H9 (cell line): Measurements from ENCODE around the gene KCNIP4. TPM values are rescaled to one million over a fixed set of nuclear protein-coding genes. Genes with fewer than 3 reads are reported as not detected.

ENCODE experiments used
- DNase-seq: peaks from one replicate; pipeline ENCODE4 v3.0.0-alpha.2; 2017
- H2AFZ ChIP-seq: one replicate; pipeline ENCODE4 v1.6.1; 2013; ENCODE audit warnings: mild to moderate bottlenecking, low read length, control low read depth, moderate library complexity
- H2AK5ac ChIP-seq: 2 replicates; pipeline ENCODE4 v1.6.1; 2013; ENCODE audit warnings: low read length, control low read depth, mixed read lengths; ENCODE audit not compliant: insufficient read length
- H2BK120ac ChIP-seq: one replicate; pipeline ENCODE4 v1.6.1; 2013; ENCODE audit warnings: low read depth, mild to moderate bottlenecking, low read length, control low read depth, inconsistent platforms; ENCODE audit not compliant: poor library complexity, severe bottlenecking
- H2BK12ac ChIP-seq: 2 replicates; pipeline ENCODE4 v1.6.1; 2013; ENCODE audit warnings: low read length, control low read depth, mixed read lengths, low read depth; ENCODE audit not compliant: insufficient read length
- H2BK15ac ChIP-seq: 2 replicates; pipeline ENCODE4 v1.6.1; 2013; ENCODE audit warnings: low read depth, low read length, control low read depth
- H2BK20ac ChIP-seq: one replicate; pipeline ENCODE4 v1.6.1; 2013; ENCODE audit warnings: low read depth, mild to moderate bottlenecking, low read length, control low read depth, inconsistent platforms; ENCODE audit not compliant: poor library complexity, severe bottlenecking
- H2BK5ac ChIP-seq: 2 replicates; pipeline ENCODE4 v1.6.1; 2013; ENCODE audit warnings: low read length, control low read depth, mixed read lengths; ENCODE audit not compliant: insufficient read length
- H3K14ac ChIP-seq: 2 replicates; pipeline ENCODE4 v1.6.1; 2013; ENCODE audit warnings: low read length, control low read depth; ENCODE audit not compliant: insufficient read depth
- H3K18ac ChIP-seq: 2 replicates; pipeline ENCODE4 v1.6.1; 2013; ENCODE audit warnings: low read depth, mild to moderate bottlenecking, mixed read lengths, low read length, control low read depth; ENCODE audit not compliant: insufficient read length
- H3K23ac ChIP-seq: 2 replicates; pipeline ENCODE4 v1.6.1; 2013; ENCODE audit warnings: low read length, control low read depth, mixed read lengths, low read depth; ENCODE audit not compliant: insufficient read length
- H3K23me2 ChIP-seq: 2 replicates; pipeline ENCODE4 v1.6.1; 2013; ENCODE audit warnings: low read depth, mild to moderate bottlenecking, mixed read lengths, low read length, control low read depth; ENCODE audit not compliant: insufficient read length, poor library complexity, severe bottlenecking
- H3K27ac ChIP-seq: 2 replicates; pipeline ENCODE4 v1.5.1; 2013; ENCODE audit warnings: low read length, control low read depth, mixed read lengths, low read depth; ENCODE audit not compliant: insufficient read length
- H3K27me3 ChIP-seq: 2 replicates; pipeline ENCODE4 v1.6.1; 2013; ENCODE audit warnings: low read length, control low read depth, inconsistent platforms; ENCODE audit not compliant: insufficient read depth
- H3K4ac ChIP-seq: 2 replicates; pipeline ENCODE4 v1.6.1; 2013; ENCODE audit warnings: low read depth, mild to moderate bottlenecking, control low read depth, inconsistent platforms, low read length, moderate library complexity
- H3K4me1 ChIP-seq: 2 replicates; pipeline ENCODE4 v1.6.1; 2013; ENCODE audit warnings: low read length, control low read depth, inconsistent platforms; ENCODE audit not compliant: insufficient read depth
- H3K4me2 ChIP-seq: 2 replicates; pipeline ENCODE4 v1.6.1; 2013; ENCODE audit warnings: low read length, control low read depth, mixed read lengths; ENCODE audit not compliant: insufficient read length, insufficient read depth
- H3K56ac ChIP-seq: 2 replicates; pipeline ENCODE4 v1.6.1; 2013; ENCODE audit warnings: low read depth, mild to moderate bottlenecking, mixed read lengths, low read length, control low read depth; ENCODE audit not compliant: insufficient read length
- H3K79me1 ChIP-seq: 2 replicates; pipeline ENCODE4 v1.6.1; 2013; ENCODE audit warnings: low read depth, mild to moderate bottlenecking, moderate library complexity, low read length, control low read depth, inconsistent platforms; ENCODE audit not compliant: insufficient read depth, poor library complexity, severe bottlenecking
- H3K79me2 ChIP-seq: 2 replicates; pipeline ENCODE4 v1.6.1; 2013; ENCODE audit warnings: low read length, control low read depth, inconsistent platforms; ENCODE audit not compliant: insufficient read depth
- H3K9ac ChIP-seq: 2 replicates; pipeline ENCODE4 v1.6.1; 2013; ENCODE audit warnings: low read length, control low read depth, mixed read lengths; ENCODE audit not compliant: insufficient read length; ENCODE audit errors: extremely low read depth
- H3K9me3 ChIP-seq: one replicate; pipeline ENCODE4 v1.6.1; 2013; ENCODE audit warnings: low read depth, low read length, inconsistent platforms; ENCODE audit not compliant: control insufficient read depth
- H3T11ph ChIP-seq: one replicate; pipeline ENCODE4 v1.6.1; 2013; ENCODE audit warnings: mild to moderate bottlenecking, low read length, control low read depth, inconsistent platforms
- H4K20me1 ChIP-seq: one replicate; pipeline ENCODE4 v1.6.1; 2013; ENCODE audit not compliant: control insufficient read depth, insufficient read length, insufficient read depth
- H4K5ac ChIP-seq: 2 replicates; pipeline ENCODE4 v1.6.1; 2013; ENCODE audit warnings: low read depth, mild to moderate bottlenecking, mixed read lengths, low read length, control low read depth; ENCODE audit not compliant: insufficient read length
- H4K8ac ChIP-seq: replicated peaks from 2 replicates; pipeline ENCODE4 v1.6.1; 2013; ENCODE audit warnings: low read length, control low read depth, mixed read lengths, low read depth; ENCODE audit not compliant: insufficient read length
- H4K91ac ChIP-seq: 2 replicates; pipeline ENCODE4 v1.6.1; 2013; ENCODE audit warnings: low read depth, mild to moderate bottlenecking, moderate library complexity, mixed read lengths, low read length, control low read depth; ENCODE audit not compliant: insufficient read length
- H3K27ac Mint-ChIP-seq, 3 experiments: 2 replicates in 2 of 3; 3 replicates in 1 of 3; pipeline ENCODE4 v1.8.0; 2020 to 2021; ENCODE audit warnings: mixed read lengths in 3 of 3, mild to moderate bottlenecking in 1 of 3, moderate library complexity in 1 of 3
- H3K27me3 Mint-ChIP-seq: 2 replicates; pipeline ENCODE4 v1.8.0; 2021; ENCODE audit warnings: low read depth, mild to moderate bottlenecking, moderate library complexity, mixed read lengths
- H3K36me3 Mint-ChIP-seq, 3 experiments: 2 replicates in 2 of 3; 3 replicates in 1 of 3; pipeline ENCODE4 v1.8.0; 2020 to 2021; ENCODE audit warnings: low read depth in 3 of 3, mixed read lengths in 3 of 3; ENCODE audit not compliant: insufficient read depth in 1 of 3
- H3K4me1 Mint-ChIP-seq, 2 experiments: 2 replicates each; pipeline ENCODE4 v1.8.0; 2020; ENCODE audit warnings: mixed read lengths in 2 of 2
- H3K4me3 Mint-ChIP-seq, 2 experiments: 2 replicates in 1 of 2; 3 replicates in 1 of 2; pipeline ENCODE4 v1.8.0; 2020 to 2021; ENCODE audit warnings: mild to moderate bottlenecking in 2 of 2, mixed read lengths in 2 of 2, moderate library complexity in 1 of 2
- H3K9me3 Mint-ChIP-seq, 2 experiments: 2 replicates in 1 of 2; 3 replicates in 1 of 2; pipeline ENCODE4 v1.8.0; 2020; ENCODE audit warnings: mild to moderate bottlenecking in 2 of 2, mixed read lengths in 2 of 2, moderate library complexity in 1 of 2
- CTCF ChIP-seq: fragments of 200-600 bp; sonication (generic); conservative IDR thresholded peaks from 3 replicates; pipeline ENCODE4 v1.8.0; 2021; ENCODE audit warnings: antibody characterized with exemption, mild to moderate bottlenecking
- WGBS: extraction: QIAGEN DNeasy Blood & Tissue Kit; methylation state at CpG from one replicate; pipeline ENCODE4 v1.1.7; 2013; ENCODE audit warnings: missing lambda C conversion rate, low lambda C conversion rate, mixed read lengths; ENCODE audit not compliant: insufficient read length; ENCODE audit errors: extremely low coverage; 5-methylcytosine and 5-hydroxymethylcytosine counted together
- total RNA-seq: library from RNA; stranded (reverse); gene quantifications from 2 replicates; pipeline ENCODE4 v1.2.1, GENCODE V29; 2021

KCNIP4 gene
- total RNA-seq, 1 experiment from 2014 or later: not detected

GRCh38 chr4:21376176-21376575 lies 572.4 kb downstream of the KCNIP4 start:
- Histone ChIP-seq H4K20me1 (no peaks in the 10 kb centered on the region), H3T11ph (no peak overlapping the region), H4K5ac (no peak overlapping the region), H3K79me1 (no peaks in the 10 kb centered on the region), H2BK5ac (no peak overlapping the region), H4K8ac (no peak overlapping the region), H2BK20ac (no peak overlapping the region), H2BK15ac (no peak overlapping the region), H3K14ac (no peak overlapping the region), H3K79me2 (no peaks in the 10 kb centered on the region), H3K9me3 (no peaks in the 10 kb centered on the region), H4K91ac (no peak overlapping the region), H3K23ac (no peak overlapping the region), H2AFZ (no peak overlapping the region), H3K27ac (no peak overlapping the region), H3K4me1 (no peaks in the 10 kb centered on the region), H3K56ac (no peak overlapping the region), H3K9ac (no peak overlapping the region), H2BK12ac (no peak overlapping the region), H3K18ac (no peak overlapping the region), H3K4me2 (no peak overlapping the region), H2AK5ac (no peak overlapping the region), H3K27me3 (no peaks in the 10 kb centered on the region), H3K4ac (no peak overlapping the region), H2BK120ac (no peak overlapping the region), H3K23me2 (no peaks in the 10 kb centered on the region)
- H3K9me3 Mint-ChIP-seq: no peaks in the 10 kb centered on the region
- H3K4me3 Mint-ChIP-seq: no peak overlapping the region
- H3K4me1 Mint-ChIP-seq: no peaks in the 10 kb centered on the region
- no peaks in the 10 kb centered on the region for H3K27me3 Mint-ChIP-seq
- H3K27ac Mint-ChIP-seq: no peak overlapping the region
- no peaks in the 10 kb centered on the region for H3K36me3 Mint-ChIP-seq
- WGBS: no CpG with 5 or more reads among the region's 3 CpGs
- no peak for TF ChIP-seq CTCF
- DNase-seq: no peak
